ENCODE data around the gene SEC14L1.

Gene SEC14L1

GRCh38 chr17:77231076-77231871, 90.5 kb downstream of the SEC14L1 start:
- DNase-seq, result no peak
- Histone ChIP-seq H3K4me3 (ENCODE audit: low read depth, low read length) (no peak overlapping the region), H3K36me3 (no peaks in the 10 kb centered on the region), H3K27me3 (ENCODE audit: insufficient read depth, low read depth, severe bottlenecking) (no peaks in the 10 kb centered on the region), H3K9me3 (ENCODE audit: severe bottlenecking) (no peaks in the 10 kb centered on the region), H3K27ac (0 out of 2 replicates have a peak overlapping the region, but pooled peaks have one; percentile 3)
- TF ChIP-seq CTCF (IDR thresholded peaks at IDR 0.05; ENCODE audit: low read depth, low read length), result no peak

GRCh38 chr17:77233127-77233526, 92.4 kb downstream of the SEC14L1 start:
- H3K4me3 ChIP-seq (ENCODE audit: low read depth, low read length), result no peak overlapping the region
- H3K27me3 ChIP-seq (ENCODE audit: insufficient read depth, low read depth, severe bottlenecking), result no peaks in the 10 kb centered on the region
- no peak overlapping the region for H3K27ac ChIP-seq
- TF ChIP-seq CTCF (IDR thresholded peaks at IDR 0.05; ENCODE audit: low read depth, low read length), result no peak
- no peak for DNase-seq
- no peaks in the 10 kb centered on the region for H3K36me3 ChIP-seq
- no peaks in the 10 kb centered on the region for H3K9me3 ChIP-seq (ENCODE audit: severe bottlenecking)

- no peak overlapping the region for H3K27ac ChIP-seq
- TF ChIP-seq CTCF (IDR thresholded peaks at IDR 0.05; ENCODE audit: low read depth, low read length), result no peak
Observed at GRCh38 chr17:77233635-77234334, 93.0 kb downstream of the SEC14L1 start.

GRCh38 chr17:77234695-77235094, 93.9 kb downstream of the SEC14L1 start:
- Histone ChIP-seq H3K4me3 (ENCODE audit: low read depth, low read length) (no peak overlapping the region), H3K36me3 (no peaks in the 10 kb centered on the region), H3K27me3 (ENCODE audit: insufficient read depth, low read depth, severe bottlenecking) (no peaks in the 10 kb centered on the region), H3K27ac (no peak overlapping the region), H3K9me3 (ENCODE audit: severe bottlenecking) (no peaks in the 10 kb centered on the region)
- TF ChIP-seq CTCF (IDR thresholded peaks at IDR 0.05; ENCODE audit: low read depth, low read length), result no peak
- DNase-seq, result no peak

More at GRCh38 chr17:77233635-77234334, 93.0 kb downstream of the SEC14L1 start:
- H3K36me3 ChIP-seq, result no peaks in the 10 kb centered on the region
- no peaks in the 10 kb centered on the region for H3K27me3 ChIP-seq (ENCODE audit: insufficient read depth, low read depth, severe bottlenecking)
- H3K9me3 ChIP-seq (ENCODE audit: severe bottlenecking), result no peaks in the 10 kb centered on the region
- H3K4me3 ChIP-seq (ENCODE audit: low read depth, low read length), result no peak overlapping the region
- no peak for DNase-seq

GRCh38 chr17:77235370-77235941, 94.7 kb downstream of the SEC14L1 start:
- Histone ChIP-seq H3K27me3 (ENCODE audit: insufficient read depth, low read depth, severe bottlenecking) (no peaks in the 10 kb centered on the region), H3K36me3 (no peaks in the 10 kb centered on the region), H3K9me3 (ENCODE audit: severe bottlenecking) (no peaks in the 10 kb centered on the region), H3K4me3 (ENCODE audit: low read depth, low read length) (no peak overlapping the region), H3K27ac (no peak overlapping the region)
- DNase-seq, result no peak
- TF ChIP-seq CTCF (IDR thresholded peaks at IDR 0.05; ENCODE audit: low read depth, low read length), result no peak
